ENCODE measurements around the gene ZNF273. TPM values are rescaled to one million over a fixed set of nuclear protein-coding genes. Genes with fewer than 3 reads are reported as not detected.
A peak's percentile ranks its signal among the peaks of the same experiment; 100 is the strongest.
"Not testable (repeated sequence)": the region's sequence is repeated elsewhere in the genome, so short reads cannot be mapped to it uniquely, and the experiment has no call there.

The ZNF273 gene
- total RNA-seq, 1 donor from 2014 or later, result 2.3 TPM

DNA sequence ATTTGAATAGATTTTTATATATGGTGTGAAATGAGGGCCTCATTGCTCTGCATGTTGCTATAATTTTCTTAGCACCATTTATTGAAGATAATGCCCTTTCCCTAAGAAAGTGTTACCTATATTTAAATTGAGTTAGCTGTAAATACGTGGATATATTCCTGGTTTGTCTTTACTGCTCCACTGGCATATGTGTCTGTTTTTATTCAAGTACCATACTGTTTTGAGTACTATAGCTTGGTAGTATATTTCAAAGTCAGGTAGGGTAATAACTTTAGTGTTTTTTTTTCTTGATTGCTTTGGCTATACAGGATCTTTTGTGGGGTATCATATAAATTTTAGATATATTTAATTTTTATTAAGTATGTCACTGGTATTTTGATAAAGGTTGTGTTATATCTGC, 31.4 kb downstream of the ZNF273 start:
- intact Hi-C loops (cut with DNase I), result no loop called here

GRCh38 chr7:64938540-64938939, 35.5 kb downstream of the ZNF273 start:
- H3K4me3 ChIP-seq, result no peak overlapping the region

More for the DNA sequence above, 31.4 kb downstream of the ZNF273 start:
- peaks cover 11% of the 10 kb centered on the region for H3K9me3 ChIP-seq
- TF ChIP-seq, protein P1, sequence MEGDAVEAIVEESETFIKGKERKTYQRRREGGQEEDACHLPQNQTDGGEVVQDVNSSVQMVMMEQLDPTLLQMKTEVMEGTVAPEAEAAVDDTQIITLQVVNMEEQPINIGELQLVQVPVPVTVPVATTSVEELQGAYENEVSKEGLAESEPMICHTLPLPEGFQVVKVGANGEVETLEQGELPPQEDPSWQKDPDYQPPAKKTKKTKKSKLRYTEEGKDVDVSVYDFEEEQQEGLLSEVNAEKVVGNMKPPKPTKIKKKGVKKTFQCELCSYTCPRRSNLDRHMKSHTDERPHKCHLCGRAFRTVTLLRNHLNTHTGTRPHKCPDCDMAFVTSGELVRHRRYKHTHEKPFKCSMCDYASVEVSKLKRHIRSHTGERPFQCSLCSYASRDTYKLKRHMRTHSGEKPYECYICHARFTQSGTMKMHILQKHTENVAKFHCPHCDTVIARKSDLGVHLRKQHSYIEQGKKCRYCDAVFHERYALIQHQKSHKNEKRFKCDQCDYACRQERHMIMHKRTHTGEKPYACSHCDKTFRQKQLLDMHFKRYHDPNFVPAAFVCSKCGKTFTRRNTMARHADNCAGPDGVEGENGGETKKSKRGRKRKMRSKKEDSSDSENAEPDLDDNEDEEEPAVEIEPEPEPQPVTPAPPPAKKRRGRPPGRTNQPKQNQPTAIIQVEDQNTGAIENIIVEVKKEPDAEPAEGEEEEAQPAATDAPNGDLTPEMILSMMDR (IDR thresholded peaks at IDR 0.05), result no peak
- no peaks in the 10 kb centered on the region for H3K36me3 ChIP-seq
- no peaks in the 10 kb centered on the region for H3K4me1 ChIP-seq
- DNase-seq (no peak), ATAC-seq (no peak)
- no peaks in the 10 kb centered on the region for H3K27me3 ChIP-seq
- H3K27ac ChIP-seq, result no peak overlapping the region
- no peak overlapping the region for H3K4me3 ChIP-seq

DNA sequence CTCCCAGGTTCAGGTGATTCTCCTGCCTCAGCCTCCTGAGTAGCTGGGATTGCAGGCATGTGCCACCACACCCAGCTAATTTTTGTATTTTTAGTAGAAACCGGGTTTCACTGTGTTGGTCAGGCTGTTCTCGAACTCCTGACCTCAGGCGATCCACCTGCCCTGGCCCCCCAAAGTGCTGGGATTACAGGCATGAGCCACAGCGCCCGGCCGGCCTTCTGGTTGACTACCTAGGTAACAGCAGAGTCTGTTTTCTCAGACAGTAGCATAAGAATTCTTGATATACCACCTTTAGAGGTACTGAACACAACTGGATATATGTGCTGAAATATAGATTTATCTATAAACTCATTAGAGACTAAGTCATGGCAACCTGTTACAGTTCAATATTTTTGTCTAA, 36.9 kb downstream of the ZNF273 start:
- DNase-seq; H3K27me3 ChIP-seq; H3K4me1 ChIP-seq; ATAC-seq; intact Hi-C loops (cut with DNase I); H3K4me3 ChIP-seq; H3K9me3 ChIP-seq; H3K36me3 ChIP-seq; H3K27ac ChIP-seq: not testable (repeated sequence)

More at GRCh38 chr7:64938540-64938939, 35.5 kb downstream of the ZNF273 start:
- Histone ChIP-seq H3K27ac (no peak overlapping the region), H3K4me1 (no peaks in the 10 kb centered on the region), H3K27me3 (no peaks in the 10 kb centered on the region), H3K9me3 (peaks cover 11% of the 10 kb centered on the region), H3K36me3 (no peaks in the 10 kb centered on the region)
- DNase-seq (no peak), ATAC-seq (no peak)
- intact Hi-C loops (cut with DNase I), result no loop called here
- TF ChIP-seq, protein P1 (IDR thresholded peaks at IDR 0.05), result no peak

- H3K36me3 ChIP-seq; intact Hi-C loops (cut with DNase I); H3K4me3 ChIP-seq; ATAC-seq; DNase-seq; H3K4me1 ChIP-seq; H3K9me3 ChIP-seq; H3K27ac ChIP-seq: not testable (repeated sequence)
- H3K27me3 ChIP-seq, result peaks cover 19% of the 10 kb centered on the region
These were observed 41.8 kb downstream of the ZNF273 start for GRCh38 chr7:64944667-64945502.

DNA sequence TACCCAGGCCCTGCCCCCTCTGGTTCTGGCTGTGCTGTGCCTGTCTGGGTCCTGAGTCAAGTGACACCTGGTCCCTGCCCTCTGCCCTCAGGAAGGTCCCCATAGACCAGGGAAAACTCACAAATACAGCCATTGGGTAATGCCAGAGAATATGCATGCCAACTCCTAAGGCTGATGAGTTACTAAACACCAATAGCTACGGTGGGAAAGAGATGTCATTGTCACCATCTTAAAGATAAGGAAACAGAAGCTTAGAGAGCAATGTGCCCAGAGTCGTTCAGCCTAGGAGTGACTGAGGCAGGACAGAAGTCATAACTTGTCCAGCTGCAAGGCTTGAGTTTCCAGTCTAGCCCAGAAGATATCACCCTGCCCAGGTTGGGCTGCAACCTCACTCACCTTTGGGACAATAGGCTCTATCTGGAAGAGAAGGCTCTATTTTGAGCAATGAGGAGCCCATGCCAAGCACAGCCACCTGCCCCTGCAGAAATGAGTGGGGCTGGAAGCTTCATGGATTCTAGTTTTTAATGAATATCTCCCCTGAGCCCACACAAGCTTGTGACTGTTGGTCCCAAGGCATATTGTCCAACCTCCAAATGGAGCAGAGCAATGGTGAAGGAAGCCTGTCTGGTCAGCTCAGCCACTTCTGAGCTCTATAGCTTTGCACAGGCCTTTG, 42.6 kb downstream of the ZNF273 start:
- no peak overlapping the region for H3K27ac ChIP-seq
- no peak for ATAC-seq
- TF ChIP-seq, protein P1 (IDR thresholded peaks at IDR 0.05), result no peak

GRCh38 chr7:64946772-64947171, 43.7 kb downstream of the ZNF273 start:
- Histone ChIP-seq H3K36me3 (no peaks in the 10 kb centered on the region), H3K4me3 (no peak overlapping the region), H3K27ac (no peak overlapping the region), H3K27me3 (peaks cover 19% of the 10 kb centered on the region), H3K9me3 (no peaks in the 10 kb centered on the region), H3K4me1 (peaks cover 10% of the 10 kb centered on the region)
- ATAC-seq (peak; percentile 42), DNase-seq (peak; percentile 58)
- intact Hi-C loops (cut with DNase I), result no loop called here
- TF ChIP-seq, protein P1 (IDR thresholded peaks at IDR 0.05), result peak; percentile 13

More for the DNA sequence above, 42.6 kb downstream of the ZNF273 start:
- Histone ChIP-seq H3K36me3 (no peaks in the 10 kb centered on the region), H3K27me3 (peaks cover 19% of the 10 kb centered on the region), H3K4me1 (peaks cover 10% of the 10 kb centered on the region), H3K4me3 (no peak overlapping the region), H3K9me3 (no peaks in the 10 kb centered on the region)
- intact Hi-C loops (cut with DNase I), result no loop called here
- no peak for DNase-seq

Measured in upper lobe of right lung (tissue), 1 donor.